GM12875 (cell line): ENCODE data around the gene MRTFA.
"Not testable (repeated sequence)": the region's sequence is repeated elsewhere in the genome, so short reads cannot be mapped to it uniquely, and the experiment has no call there.

Source experiments
- H3K4me3 ChIP-seq: one replicate; pipeline ENCODE4 v1.5.1; 2011; ENCODE audit warnings: low read depth, low read length, control low read depth
- CTCF ChIP-seq: IDR thresholded peaks from 2 replicates; pipeline ENCODE4 v1.5.1; 2011; ENCODE audit warnings: low read depth, mild to moderate bottlenecking, control low read depth, inconsistent platforms, low read length, moderate library complexity, borderline replicate concordance; ENCODE audit not compliant: insufficient read depth

Gene MRTFA

GRCh38 chr22:40627612-40628011 lies 8.9 kb downstream of the MRTFA start:
- H3K4me3 ChIP-seq: no peak overlapping the region
- no peak for TF ChIP-seq CTCF

- H3K4me3 ChIP-seq: no peak overlapping the region
- TF ChIP-seq CTCF: no peak
Observed at GRCh38 chr22:40626851-40627250, 9.7 kb downstream of the MRTFA start.

- H3K4me3 ChIP-seq: not testable (repeated sequence)
Observed at GRCh38 chr22:40625794-40626193, 10.7 kb downstream of the MRTFA start.

- H3K4me3 ChIP-seq: not testable (repeated sequence)
Observed at GRCh38 chr22:40625281-40625680, 11.2 kb downstream of the MRTFA start.

GRCh38 chr22:40624770-40625169 lies 11.7 kb downstream of the MRTFA start:
- H3K4me3 ChIP-seq: no peak overlapping the region
- TF ChIP-seq CTCF: no peak

- TF ChIP-seq CTCF: no peak
- no peak overlapping the region for H3K4me3 ChIP-seq
Observed at GRCh38 chr22:40621309-40622151, 15.0 kb downstream of the MRTFA start.

- TF ChIP-seq CTCF: no peak
- no peak overlapping the region for H3K4me3 ChIP-seq
Observed at GRCh38 chr22:40620464-40621046, 16.0 kb downstream of the MRTFA start.

- no peak overlapping the region for H3K4me3 ChIP-seq
- TF ChIP-seq CTCF: no peak
Observed at GRCh38 chr22:40618400-40618799, 18.1 kb downstream of the MRTFA start.
